Stimulated activated effector memory CD8-positive, alpha-beta T cell treated with anti-CD3 and anti-CD28 coated beads, Interleukin-12 subunit alpha, Interleukin-12 subunit beta, amount 100 ng/mL, for 72 hours (primary cell): ENCODE measurements around the gene BTN1A1.

Experiments used
- ATAC-seq: fragments of 150-1000 bp; cut with Tn5 transposase; 2 replicates; pipeline ENCODE4 v1.10.0; 2021
- DNase-seq, 2 donors: peaks; one replicate each; pipeline ENCODE4 v3.0.0; 2021 to 2022; ENCODE audit warnings: low spot score in 2 of 2
- H3K27ac Mint-ChIP-seq: one replicate; pipeline ENCODE4 v1.8.0; 2022; ENCODE audit warnings: mild to moderate bottlenecking, mixed read lengths
- H3K36me3 Mint-ChIP-seq: one replicate; pipeline ENCODE4 v1.8.0; 2022; ENCODE audit warnings: mild to moderate bottlenecking, mixed read lengths
- H3K4me1 Mint-ChIP-seq: one replicate; pipeline ENCODE4 v1.8.0; 2022; ENCODE audit warnings: mixed read lengths
- H3K4me3 Mint-ChIP-seq: one replicate; pipeline ENCODE4 v1.8.0; 2022; ENCODE audit warnings: mild to moderate bottlenecking, mixed read lengths
- H3K9me3 Mint-ChIP-seq: one replicate; pipeline ENCODE4 v1.8.0; 2022; ENCODE audit warnings: mixed read lengths

The BTN1A1 gene

DNA sequence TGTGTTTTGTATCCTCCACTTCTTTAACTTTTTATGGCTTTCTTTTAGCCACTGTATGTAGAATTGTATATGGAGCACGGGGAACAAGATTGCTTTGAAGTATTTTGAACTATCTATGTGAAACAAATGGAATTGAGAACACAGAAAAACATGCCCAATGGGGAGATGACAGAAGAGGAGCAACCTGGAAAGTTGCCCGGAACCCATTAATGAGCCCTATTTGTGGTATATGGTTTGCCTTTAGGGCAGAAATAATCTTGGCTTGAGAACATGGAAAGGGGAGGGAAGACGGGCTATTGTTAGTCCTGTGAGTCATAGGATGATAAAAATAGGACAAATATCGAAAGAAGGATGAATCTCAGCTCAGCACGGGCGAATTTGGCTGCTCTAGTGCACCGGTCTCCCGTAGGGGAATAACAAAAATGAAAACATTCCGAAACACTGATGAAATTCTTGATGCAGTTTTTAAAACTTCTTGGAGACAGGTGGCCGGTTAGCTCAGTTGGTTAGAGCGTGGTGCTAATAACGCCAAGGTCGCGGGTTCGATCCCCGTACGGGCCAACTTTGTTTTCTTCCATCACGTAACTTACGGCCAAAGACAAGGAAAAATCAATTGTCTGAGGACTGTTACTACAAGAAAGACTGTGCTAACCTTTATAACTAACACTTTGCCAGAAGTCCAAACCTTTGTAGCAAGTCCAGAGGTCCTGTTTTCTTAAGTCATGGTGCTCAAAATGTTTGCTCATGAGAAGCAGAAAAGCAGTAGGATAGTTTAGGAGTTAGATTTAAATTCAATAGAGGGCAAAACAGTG, 53.7 kb downstream of the BTN1A1 start:
- Mint-ChIP-seq H3K4me3 (no peak overlapping the region), H3K36me3 (peaks cover 14% of the 10 kb centered on the region), H3K4me1 (peaks cover 31% of the 10 kb centered on the region), H3K9me3 (no peaks in the 10 kb centered on the region), H3K27ac (no peak overlapping the region)
- DNase-seq (peak; percentile 69 to 93), ATAC-seq (peak; percentile 73)

DNA sequence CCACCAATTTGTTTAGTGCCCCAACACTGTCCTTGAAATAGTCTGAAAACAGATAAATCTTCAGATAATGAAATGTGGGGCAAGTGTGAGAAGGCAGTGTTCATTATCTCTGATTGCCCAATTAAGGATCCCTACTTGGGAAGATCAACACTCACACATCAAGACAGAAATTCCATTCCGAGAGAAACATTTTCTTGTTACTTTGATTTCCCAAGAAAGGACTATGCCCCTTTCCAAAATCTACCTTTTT, 54.3 kb downstream of the BTN1A1 start:
- no peak for ATAC-seq
- Mint-ChIP-seq H3K4me3 (no peak overlapping the region), H3K27ac (no peak overlapping the region), H3K36me3 (peaks cover 14% of the 10 kb centered on the region), H3K9me3 (no peaks in the 10 kb centered on the region), H3K4me1 (peaks cover 31% of the 10 kb centered on the region)
- DNase-seq, result no peak

DNA sequence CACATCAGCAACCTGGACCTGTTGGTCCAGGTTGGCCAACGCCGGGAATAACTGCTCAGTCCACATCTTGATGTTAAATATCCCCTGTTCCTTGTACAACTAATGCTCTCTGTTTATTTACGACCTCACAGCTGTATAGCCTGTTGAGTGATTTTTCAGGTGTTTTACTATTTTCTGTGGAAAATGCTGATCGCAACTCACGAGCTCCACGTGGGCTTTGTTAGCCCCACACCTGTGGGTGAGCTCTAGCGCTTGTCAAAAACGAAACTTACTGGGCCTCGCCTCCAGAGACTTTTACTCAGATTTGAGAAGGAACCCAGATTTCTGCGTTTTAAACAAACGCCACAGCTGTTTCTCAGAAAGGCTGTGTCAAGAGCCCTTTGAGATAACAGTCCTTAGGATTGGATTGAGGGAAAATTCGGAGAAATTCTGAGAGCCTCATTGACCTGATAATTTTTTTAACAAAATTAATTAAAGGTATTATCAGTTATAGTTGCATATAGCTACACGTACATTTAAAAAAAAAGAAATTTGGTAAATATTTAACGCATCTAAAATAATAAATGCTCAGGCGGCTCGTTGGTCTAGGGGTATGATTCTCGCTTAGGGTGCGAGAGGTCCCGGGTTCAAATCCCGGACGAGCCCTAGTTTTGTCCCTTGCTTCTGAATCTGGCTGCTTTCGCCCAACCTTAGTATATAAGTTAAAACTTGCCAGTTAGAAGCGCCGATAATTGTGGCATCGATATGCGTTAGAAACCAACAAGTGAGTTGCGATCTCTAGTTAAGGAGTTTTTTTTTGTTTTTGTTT, 54.8 kb downstream of the BTN1A1 start:
- peak in 1 of 2 donors; percentile 81 for DNase-seq
- Mint-ChIP-seq H3K4me1 (peaks cover 31% of the 10 kb centered on the region), H3K4me3 (no peak overlapping the region), H3K9me3 (no peaks in the 10 kb centered on the region), H3K27ac (no peak overlapping the region), H3K36me3 (peaks cover 14% of the 10 kb centered on the region)
- ATAC-seq, result peak; percentile 47

DNA sequence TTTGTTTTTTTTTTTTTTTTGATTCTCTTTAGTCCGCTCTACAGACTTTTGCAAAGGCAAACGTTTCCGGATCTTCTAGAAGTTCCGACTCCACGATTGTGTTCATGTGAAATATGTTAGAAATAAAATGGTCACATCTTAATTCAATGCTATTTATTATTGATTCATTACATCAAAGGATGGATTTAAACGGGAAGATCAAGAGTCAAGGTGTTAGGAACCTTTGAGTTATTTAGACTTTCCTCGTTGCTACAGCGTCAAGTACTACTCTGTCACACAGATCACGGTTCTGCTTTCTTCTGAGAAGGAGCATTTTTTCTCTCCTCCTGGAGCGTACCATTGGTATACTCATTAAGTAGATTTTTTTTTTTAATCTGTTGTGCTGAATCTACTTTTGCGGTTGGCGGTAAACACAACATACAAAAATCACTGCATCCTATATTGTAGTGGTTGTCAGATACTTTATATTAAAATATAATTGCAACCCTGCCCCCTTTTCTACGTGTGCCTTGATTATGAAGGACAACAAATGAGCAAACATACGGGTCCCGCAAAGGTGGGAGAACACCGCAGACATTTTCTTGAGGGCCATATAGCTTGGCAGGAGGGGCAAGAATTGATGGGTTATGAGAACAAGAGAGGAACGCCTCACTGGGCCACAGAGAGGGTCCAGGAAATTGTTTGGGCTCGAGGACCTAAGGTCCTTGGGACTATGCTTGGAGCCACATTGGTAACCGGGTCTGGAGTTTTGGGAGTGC, 55.6 kb downstream of the BTN1A1 start:
- DNase-seq, result no peak
- H3K4me1 Mint-ChIP-seq, result peaks cover 24% of the 10 kb centered on the region
- no peak overlapping the region for H3K4me3 Mint-ChIP-seq
- peaks cover 9% of the 10 kb centered on the region for H3K36me3 Mint-ChIP-seq
- ATAC-seq, result no peak
- H3K9me3 Mint-ChIP-seq, result no peaks in the 10 kb centered on the region
- peak overlapping the region; percentile 90 for H3K27ac Mint-ChIP-seq

DNA sequence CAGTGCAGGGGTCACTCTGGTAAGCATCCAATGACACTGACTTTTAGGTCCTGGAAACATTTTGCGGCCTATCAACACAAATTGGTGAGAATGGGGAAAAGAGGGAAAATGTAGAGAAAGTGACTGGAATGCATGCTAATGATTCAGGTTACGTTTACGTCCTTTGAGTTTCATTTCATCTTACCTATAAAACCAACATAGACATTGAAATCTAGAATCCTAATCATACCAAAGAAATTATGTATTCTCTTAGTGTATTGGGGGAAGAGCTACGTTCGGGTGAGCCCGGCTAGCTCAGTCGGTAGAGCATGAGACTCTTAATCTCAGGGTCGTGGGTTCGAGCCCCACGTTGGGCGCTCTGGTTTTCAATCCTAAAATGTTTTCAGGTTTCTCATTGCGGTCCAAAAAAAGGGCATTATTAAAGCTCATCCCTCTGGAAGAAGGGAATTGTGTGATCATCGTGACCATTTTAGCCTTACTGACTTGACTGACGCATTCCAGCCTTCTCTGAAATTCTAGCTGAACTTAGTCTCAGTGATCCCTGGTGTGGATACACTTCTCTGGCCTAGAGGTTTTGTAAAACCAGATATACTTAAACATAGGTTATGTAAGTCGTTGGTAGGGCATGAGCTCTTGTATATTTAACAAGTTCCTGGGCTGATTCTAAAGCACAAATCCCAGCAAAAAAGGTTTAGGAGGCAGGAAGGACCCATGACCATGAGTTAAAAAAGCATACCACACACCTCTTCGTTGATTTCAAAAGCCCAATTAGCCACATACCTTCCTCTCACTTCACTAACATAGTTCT, 56.4 kb downstream of the BTN1A1 start:
- Mint-ChIP-seq H3K36me3 (peaks cover 1% of the 10 kb centered on the region), H3K4me1 (peaks cover 18% of the 10 kb centered on the region), H3K9me3 (no peaks in the 10 kb centered on the region), H3K27ac (peak overlapping the region; percentile 90), H3K4me3 (no peak overlapping the region)
- peak in 1 of 2 donors; percentile 81 for DNase-seq
- no peak for ATAC-seq
